GM19397 (cell line): Measurements from ENCODE around the gene TENM3.

Source experiments
- ATAC-seq: cut with Tn5 transposase; IDR thresholded peaks from one replicate; pipeline ENCODE4 v1.9.1; 2021; ENCODE audit warnings: mild to moderate bottlenecking, moderate library complexity; ENCODE audit not compliant: unreplicated experiment

The TENM3 gene

GRCh38 chr4:182826391-182826790 lies 583.2 kb downstream of the TENM3 start:
- peak; percentile 68 for ATAC-seq

- ATAC-seq: no peak
Measured at GRCh38 chr4:182827166-182827565, 584.0 kb downstream of the TENM3 start.

DNA sequence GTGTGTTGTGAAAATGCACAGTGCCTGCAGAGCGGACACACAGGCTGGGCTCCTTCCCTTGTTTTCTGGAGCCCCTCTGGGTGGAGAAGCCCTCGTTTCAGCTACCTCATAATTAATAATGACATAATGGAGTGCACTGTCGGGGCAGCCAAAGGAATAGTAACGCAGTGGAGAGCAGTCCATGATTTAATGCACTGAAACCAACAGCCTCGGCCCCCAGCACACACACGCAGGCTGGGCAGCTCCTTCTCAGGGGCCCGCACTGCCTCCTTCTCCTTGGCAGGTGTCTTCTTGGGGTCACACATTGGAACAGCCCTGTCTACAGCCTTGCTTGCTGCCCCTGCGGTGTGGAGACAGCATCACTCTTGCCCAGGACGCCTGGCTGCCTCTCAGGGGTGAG lies 584.8 kb downstream of the TENM3 start:
- ATAC-seq: no peak

DNA sequence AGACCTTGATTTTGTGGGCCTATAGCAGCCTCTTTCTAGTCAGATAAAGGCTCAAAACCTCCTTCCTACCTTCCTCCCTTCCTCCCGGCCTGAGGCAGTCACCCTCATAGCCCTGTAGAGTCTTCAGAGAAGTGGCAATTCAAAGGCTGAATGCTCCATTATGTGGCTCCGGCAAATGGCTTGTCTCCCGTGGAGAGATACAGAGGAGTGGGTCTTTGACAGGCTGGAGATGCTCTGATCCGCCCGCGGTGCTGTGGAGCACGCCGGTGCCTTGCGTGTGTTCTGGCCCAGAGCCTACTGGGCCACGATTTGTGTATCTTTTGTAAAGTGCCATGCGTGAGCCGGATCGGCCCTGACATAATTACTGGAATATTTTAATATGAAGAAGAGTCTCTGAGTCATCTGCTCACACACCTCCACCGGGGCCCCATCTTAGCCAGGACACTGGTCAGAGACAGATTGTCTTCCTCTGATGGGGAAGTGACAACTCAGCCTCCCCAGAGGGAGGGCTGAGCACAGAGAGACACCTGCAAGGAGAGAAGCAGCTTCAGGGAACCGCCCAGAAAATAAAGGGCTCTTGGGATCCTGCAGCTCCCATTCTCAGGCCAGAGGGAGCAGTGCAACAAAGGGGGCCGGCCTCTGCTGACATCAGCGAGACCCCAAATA lies 585.3 kb downstream of the TENM3 start:
- no peak for ATAC-seq

DNA sequence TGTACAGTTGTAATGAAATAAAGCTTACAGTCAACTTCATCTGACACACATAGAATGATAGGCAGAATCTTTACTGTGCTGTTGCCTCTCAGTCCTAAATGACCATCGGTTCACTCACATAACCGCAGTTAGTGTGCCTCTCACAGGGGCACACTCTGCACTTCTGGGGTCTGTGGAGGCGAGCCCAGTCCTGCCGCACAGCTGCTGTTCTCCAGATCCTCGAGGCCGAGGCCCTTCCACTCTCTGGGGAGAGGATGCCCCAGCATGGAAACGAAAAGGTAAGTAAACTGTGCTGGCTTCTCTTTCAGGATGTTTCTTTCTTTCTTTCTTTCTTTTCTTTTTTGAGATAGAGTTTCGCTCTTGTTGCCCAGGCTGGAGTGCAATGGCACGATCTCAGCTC lies 586.0 kb downstream of the TENM3 start:
- no peak for ATAC-seq

DNA sequence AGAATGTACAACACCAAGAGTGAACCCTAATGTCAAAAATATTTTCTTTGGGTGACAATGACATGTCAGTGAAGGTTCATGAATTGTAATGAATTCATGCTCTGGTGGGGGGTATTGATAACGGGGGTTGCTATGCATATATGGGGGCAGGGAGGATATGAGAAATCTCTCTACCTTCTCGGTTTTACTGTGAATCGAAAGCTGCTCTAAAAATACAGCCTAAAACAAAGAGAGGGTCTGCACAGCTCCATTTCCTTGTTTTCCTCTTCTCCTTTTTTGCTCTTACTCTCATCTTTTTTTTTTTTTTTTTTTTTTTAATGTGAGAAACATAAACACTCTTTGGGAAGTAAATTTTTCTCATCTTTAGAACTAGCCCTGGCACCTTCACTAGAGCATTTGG lies 588.2 kb downstream of the TENM3 start:
- ATAC-seq: no peak

- no peak for ATAC-seq
Measured at GRCh38 chr4:182832352-182833120, 589.3 kb downstream of the TENM3 start.

- ATAC-seq: no peak
Measured at GRCh38 chr4:182835006-182835740, 592.0 kb downstream of the TENM3 start.

DNA sequence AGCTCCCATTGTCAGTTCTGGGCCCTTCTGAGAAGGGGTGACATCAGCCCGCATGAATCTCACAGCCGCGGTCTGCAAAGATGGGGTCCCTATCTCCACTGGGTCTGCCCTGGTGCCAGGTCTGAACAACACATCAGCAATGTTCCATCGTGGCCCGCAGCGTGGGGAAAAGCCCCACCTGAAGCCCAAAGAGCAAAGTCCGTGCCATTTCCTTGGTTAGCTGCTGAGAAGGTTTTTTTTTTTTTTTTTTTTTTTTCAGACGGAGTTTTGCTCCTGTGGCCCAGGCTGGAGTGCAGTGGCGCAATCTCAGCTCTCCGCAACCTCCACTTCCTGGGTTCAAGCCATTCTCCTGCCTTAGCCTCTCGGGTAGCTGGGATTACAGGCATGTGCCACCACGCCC lies 594.6 kb downstream of the TENM3 start:
- no peak for ATAC-seq

DNA sequence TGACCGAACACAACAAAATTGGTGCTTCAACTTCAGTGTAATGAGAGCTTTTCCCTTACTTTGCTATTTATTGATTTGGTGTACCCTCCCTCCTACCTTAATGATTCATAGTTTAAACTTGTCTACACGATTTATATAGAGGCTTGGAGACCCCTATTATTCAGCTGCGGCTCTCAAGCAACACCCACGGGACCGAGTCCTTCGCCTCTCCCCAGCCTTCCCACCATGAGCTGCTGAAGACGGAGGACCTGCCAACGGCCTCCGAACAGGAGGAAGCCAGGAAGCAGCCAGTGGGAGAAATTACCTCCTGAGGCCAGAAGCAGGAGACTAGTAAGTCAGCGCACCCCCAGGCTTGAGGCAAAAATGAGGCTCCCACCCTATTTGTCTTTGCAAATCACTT lies 595.3 kb downstream of the TENM3 start:
- ATAC-seq: no peak

DNA sequence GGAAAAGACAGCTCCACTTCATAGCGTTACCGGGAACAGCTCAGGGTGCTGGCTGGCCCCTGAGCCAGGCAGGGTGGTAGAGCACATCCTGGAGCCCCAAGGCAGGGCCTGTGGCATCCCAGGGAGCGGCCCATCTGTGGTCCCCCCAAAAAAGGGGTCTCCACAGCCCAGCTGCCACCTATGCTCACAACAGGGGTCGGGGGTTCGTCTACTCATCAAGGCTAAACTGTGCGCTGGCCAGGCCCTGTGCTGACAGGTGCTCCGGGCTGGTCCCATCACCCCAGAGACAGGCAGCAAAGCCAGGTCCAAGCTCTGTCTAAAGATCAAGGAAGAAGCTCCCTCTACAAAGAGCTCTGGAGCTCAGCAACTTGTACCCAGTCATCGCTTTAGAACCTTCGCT lies 596.1 kb downstream of the TENM3 start:
- no peak for ATAC-seq

- ATAC-seq: no peak
Measured at GRCh38 chr4:182840108-182840507, 596.9 kb downstream of the TENM3 start.

GRCh38 chr4:182842104-182842600 lies 599.0 kb downstream of the TENM3 start:
- no peak for ATAC-seq

- no peak for ATAC-seq
Measured at GRCh38 chr4:182842759-182843390, 599.7 kb downstream of the TENM3 start.

DNA sequence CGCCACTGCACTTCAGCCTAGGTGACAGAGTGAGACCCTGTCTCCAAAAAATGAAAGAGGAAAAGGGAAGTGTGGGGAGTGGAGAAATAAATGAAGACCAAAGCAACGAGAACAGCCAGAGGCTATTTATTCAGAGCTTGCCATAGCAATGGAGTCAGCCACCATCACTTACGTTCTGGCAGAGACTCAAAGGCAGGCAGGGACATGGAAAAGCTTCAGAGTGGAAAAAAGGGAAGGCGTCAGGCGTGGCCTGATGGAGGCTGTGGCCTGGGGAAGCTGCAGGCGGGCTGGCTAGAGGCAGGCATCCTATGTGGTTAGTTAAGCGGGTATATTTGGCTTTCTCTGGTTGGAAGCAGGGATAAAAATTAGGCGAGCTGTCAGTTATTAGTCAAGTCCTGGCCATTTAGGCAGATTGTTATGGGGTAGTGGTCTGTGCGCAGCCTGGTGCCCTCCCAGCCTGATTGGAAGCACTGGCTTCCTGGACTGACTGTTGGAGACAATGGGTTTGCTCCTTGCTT lies 600.7 kb downstream of the TENM3 start:
- no peak for ATAC-seq

DNA sequence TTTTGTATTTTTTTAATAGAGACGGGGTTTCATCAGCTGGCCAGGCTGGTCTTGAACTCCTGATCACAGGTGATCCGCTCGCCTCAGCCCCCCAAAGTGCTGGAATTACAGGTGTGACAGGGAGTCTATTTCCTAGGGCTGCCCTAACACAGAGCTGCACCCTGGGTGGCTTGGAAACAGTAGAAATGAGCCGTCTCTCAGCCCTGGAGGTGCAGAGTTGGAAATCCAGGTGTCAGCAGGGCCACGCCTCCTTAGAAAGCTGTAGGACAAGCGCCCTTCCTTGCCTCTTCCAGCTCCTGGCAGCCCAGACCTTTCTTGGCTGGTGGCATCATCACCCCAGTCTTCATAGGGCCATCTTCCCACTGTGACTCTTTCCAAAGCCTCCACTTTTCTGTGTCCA lies 602.4 kb downstream of the TENM3 start:
- ATAC-seq: no peak

DNA sequence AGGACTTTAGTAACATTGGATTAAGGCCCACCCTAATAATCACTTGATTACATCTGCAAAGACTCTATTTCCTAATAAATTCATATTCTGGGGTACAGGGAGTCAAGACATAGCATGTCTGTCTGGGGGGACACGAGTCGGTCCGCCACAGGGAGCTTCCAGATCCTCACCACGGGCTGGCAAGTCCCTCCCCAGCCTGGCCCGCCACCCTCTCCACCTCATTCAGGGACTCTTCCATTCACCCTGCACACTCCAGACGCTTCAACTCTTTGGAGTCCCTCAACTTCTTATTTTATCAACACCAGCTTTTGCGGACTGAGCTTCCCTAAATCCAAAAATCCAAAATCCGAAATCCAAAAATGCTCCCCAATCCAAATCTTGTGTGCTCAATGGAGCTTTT lies 602.8 kb downstream of the TENM3 start:
- no peak for ATAC-seq

DNA sequence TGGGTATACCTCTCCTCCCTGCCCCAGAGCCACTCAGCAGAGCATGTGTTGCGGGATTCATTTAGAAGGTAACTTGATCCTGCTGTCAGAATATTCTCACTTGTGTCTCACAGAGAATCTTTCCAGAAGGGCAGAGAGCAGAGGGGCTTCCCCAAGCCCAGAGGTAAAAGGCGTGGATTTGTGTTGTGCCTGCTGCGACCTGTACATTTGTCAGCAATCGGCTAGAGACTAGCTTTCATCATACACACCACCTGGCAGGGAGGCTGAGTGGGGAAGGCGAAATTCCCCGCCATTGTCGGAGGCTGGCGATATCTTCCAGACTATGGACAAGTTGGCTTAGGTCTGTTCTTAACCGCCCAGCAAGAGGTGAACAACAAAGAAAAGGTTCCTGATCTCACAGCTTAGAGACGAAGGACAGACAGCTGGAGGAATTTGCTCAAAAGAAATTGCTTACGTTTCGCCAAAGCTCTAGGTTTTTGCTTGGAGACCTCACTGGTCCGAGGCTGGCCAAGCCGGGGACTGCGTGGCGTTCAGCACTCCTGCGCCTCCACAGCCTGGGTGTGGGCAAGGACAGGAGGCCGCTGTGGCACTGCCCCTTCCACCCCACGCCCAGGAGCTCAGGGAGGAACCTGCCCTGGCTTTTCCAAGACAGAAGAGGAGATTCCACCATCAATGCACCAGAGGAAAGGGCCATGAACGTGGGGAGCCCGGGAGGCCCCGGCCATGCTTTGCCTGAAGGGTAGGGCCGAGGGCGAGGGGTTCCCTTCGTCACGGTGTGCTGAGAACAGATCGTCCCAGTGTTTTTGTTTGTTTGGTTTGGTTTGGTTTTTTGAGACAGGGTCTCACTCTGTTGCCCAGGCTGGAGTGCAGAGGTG lies 604.6 kb downstream of the TENM3 start:
- ATAC-seq: no peak

DNA sequence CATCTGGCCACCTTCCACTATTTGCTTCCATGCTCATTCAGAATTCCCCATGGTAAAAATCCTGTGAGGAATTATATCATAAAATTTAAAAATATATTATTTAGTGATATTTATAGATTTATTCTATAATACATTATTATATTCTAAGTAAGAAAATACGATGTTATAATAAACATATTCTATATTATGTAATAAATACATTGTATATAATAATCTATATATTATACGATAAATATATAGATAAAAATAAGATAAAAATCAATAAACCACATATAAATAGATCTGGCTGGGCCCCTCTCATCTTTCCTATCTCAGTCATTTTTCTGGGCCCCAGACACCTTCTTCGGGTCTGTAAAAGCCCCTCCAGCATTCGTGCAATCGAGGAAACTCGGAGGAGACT lies 605.5 kb downstream of the TENM3 start:
- ATAC-seq: no peak
